ENCODE measurements around the gene ARHGEF7.

The ARHGEF7 gene

DNA sequence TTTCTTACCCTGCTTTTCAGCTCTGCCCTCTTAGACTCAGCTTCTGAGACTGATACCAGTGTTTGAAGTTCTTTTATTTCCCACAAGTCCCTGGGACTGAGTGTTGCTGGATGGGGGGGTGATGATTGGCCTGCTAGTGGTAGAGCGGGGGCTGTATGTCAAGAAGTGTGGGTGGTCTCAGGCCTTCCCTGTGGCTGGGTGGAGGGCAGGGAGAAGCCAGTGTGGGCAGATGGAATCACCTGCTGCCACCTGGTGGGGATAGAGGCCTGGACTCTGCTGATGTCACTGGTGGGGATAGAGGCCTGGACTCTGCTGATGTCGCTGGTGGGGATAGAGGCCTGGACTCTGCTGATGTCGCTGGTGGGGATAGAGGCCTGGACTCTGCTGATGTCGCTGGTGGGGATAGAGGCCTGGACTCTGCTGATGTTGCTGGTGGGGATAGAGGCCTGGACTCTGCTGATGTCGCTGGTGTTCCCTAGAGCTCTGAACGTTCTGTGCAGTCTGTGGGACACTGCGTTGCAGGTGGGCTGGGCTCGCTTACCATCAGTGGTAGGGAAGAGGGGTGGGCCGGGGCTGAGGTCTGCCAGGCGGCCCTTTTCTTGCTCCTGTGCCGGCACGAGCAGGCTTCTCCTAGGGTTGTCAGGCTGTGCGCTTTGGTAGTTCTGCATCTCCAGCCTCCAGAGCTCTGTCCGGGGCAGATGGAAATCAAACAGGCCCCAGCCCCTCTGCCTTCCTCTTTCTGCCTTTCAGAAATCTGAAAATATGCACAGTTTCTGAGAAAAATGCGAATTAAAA is 101.3 kb downstream of the ARHGEF7 start:
- peak in 7 of 51 donors; percentile 21 to 58 (median 44) for DNase-seq

DNA sequence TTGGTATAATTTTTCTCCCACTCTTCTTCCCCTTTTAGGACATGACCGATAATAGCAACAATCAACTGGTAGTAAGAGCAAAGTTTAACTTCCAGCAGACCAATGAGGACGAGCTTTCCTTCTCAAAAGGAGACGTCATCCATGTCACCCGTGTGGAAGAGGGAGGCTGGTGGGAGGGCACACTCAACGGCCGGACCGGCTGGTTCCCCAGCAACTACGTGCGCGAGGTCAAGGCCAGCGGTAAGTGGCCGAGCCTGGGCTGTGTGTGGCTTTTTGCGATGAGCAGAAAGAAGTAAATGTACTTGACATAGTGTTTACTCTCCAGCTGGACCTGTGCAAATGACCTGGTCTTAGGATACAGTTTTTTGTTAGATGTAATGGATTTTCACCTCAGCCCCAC is 102.5 kb downstream of the ARHGEF7 start:
- peak in 5 of 51 donors; percentile 31 to 43 (median 36) for DNase-seq

DNA sequence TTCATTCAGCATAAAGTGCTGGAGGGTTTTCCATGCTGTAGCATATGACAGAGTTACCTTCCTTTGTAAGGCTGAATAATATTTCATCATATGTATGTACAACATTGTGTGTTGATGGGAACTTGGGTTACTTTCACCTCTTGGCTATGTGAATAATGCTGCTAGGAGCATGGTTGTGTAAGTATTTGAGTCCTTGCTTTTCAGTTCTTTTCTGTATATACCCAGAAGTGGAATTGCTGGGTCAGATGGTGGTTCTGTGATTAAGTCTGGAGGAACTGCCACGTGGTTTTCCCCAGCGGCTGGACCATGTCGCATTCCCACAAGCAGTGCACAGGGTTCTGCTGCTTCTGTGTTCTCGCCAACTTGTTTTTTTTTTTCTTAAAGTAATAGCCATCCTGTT is 104.2 kb downstream of the ARHGEF7 start:
- DNase-seq = peak in 11 of 51 donors; percentile 15 to 57 (median 41)

DNA sequence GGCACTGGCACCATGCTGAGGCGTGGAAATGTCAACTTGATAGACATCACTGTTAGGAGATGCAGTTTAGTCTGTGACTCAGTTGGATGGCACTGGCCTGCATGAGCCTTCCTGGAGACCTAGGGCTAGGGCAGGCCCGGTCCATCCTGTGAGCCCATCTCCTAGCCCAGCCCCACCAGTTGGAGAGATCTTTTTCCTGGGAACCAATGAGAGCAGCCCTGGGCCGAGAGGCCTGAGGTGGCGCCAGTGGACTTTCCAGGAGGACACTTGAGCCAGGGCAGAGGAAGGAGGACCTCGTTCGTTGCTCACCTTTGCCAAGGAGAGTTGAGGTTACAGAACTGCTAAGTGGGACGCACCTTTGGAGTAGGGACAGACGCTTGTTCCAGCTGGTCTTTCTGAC is 104.8 kb downstream of the ARHGEF7 start:
- DNase-seq = no peak

DNA sequence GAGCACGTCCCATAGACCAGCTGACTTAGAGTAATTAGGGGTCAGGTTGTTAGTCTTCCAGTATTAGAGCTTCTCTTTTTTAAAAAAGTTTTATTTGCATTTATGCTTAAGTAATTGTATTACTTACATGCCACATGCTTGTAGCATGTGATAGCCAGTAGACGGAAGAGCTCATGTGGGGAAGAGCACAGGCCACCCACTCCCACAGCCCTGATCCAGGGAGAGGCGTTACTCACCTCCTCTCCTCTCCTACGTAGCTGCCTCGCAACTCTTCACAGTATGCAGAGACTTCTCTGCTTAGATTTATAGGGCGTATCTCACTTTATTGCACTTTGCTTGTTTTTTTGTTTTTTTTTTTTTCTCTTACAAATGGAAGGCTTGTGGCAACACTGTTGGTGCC is 110.1 kb downstream of the ARHGEF7 start:
- DNase-seq = no peak

DNA sequence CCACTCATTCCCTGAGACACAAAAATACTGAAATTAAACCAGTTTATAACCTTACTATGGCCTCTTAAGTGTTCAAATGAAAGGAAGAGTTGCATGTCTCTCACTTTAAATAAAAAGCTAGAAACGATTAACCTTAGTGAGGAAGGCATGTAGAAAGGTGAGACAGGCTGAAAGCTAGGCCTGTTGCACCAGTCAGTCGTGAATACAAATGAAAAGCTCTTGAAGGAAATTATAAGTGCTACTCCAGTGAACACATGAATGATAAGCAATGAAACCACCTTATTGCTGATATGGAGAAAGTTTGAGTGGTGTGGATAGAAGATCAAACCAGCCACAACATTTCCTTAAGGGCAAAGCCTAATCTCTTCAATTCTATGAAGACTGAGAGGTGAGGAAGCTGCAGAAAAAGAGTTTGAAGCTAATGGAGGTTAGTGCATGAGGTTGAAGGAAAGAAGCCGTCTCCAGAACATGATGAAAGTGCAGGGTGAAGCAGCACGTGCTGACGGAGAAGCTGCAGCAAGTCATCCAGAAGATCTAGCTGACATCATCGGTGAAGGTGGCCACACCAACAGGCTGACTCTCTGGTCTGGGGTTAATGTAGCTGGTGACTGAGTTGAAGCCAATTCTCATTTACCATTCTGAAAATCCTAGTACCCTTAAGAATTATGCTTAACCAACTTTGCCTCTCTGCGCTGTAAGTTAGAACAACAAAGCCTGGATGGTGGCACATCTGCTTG is 110.9 kb downstream of the ARHGEF7 start:
- no peak for DNase-seq

DNA sequence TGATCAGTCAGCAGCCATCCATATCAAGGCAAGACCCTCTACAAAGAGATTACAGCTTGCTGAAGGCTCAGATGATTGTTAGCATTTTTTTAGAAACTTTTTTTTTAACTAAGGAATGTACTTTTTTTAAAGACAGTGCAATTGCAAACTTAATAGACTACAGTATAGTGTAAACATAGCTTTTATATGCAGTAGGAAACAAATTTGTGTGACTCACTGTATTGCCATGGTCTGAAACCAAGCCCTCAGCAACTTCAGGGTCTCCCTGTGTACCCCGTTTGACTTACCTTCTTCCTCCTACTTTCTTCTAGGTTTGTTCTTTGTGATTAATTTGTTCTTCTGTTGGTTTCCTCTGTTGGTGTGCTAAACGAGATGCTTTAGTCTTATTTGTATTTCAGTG is 112.3 kb downstream of the ARHGEF7 start:
- no peak for DNase-seq

DNA sequence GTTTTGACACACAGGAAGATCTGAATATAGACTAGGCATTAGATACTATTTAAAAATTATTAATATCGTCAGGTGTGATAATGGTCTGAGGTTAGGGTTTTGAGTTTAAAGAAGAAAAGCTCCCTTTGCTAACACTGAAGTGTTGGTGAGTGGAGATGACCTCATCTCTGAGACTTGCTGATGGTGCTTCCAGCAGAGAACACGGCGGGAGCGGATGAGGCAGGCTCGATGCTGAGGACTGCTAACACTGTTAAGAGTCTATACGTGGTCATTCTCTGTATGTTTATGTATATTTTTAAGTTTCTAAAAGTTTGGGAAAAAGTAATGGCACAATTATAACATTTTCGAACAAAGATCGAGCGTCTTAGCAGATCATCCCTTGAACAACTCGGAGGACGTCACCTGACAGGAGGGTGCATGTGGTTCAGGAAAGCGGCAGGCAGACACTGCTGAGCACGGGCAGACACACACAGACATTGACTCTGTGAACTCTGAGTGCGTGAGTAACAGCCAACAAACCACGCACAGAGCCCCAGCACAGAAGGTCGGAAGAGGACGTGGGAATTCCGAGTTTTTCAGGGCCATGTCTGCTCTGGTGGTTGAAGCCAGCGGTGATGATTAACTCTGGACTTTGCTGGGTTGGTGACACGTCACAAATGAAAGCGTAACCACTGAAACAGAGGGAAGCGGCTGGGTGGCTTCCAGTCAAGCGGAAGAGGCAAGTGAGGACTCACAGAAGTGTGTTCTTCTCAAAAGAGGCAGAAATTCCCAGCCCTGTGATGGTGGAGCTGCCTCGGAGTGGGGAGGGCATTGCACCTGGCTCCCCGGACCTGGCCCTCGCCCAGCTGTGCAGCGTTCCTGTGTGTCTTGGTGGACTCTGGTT is 113.4 kb downstream of the ARHGEF7 start:
- DNase-seq = no peak

DNA sequence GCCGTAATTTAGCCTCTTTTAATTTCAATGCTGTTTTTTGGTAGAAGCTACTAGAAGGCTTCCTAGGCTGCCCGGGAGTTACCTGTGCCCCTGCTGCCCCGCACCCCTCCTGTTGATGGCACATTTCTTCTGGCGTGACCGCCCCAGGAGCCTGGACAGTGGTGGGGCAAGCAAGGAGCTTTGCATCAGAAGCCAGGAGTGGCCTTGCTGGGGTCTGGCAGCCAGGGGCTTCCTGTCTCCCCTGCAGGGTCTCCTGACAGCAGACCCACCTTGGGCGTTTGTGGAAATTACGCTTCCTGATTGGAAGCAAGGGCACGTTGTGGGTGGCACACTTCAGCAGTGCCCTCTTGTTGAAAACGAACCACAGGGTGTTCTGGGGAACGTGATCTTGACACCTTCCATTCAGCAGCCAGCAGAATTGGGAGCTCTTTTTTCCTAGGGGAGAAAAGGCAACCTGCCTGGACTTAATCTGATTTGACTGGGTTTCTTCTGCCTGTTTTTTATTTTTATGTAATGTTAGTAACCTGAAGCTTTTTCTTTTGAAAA is 115.3 kb downstream of the ARHGEF7 start:
- no peak for DNase-seq

DNA sequence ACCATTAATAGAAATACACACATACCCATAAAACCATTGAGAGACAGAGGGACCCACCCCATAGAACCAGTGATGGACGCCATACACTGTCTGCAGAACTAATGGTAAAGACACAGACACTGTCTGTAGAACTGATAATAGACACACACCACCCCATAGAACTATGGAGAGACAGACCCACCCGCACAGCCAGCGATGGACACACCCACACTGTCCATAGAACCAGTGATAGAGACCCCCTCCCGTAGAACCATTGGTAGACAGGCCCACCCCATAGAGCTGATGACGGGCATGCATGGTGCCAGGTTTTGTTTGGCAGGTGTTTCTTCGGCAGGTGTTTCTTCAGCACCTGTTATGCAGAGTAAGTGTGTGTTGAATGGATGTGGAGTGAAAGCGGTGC is 117.1 kb downstream of the ARHGEF7 start:
- no peak for DNase-seq

DNA sequence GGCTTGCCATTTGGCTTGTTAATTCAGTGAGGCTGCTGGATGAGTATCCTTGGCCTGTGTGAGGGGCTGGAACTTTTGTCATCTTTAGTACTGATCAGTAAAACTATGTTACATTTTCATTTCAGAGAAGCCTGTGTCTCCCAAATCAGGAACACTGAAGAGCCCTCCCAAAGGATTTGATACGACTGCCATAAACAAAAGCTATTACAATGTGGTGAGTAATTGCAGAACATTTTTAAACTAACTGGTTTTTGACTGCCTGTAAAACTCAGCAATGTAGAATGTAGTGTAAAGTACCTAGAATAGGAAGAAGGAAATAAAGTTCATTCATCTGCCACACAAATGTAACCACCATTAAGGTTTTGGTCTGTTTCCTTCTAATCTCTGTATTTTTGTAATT is 118.0 kb downstream of the ARHGEF7 start:
- DNase-seq = no peak

DNA sequence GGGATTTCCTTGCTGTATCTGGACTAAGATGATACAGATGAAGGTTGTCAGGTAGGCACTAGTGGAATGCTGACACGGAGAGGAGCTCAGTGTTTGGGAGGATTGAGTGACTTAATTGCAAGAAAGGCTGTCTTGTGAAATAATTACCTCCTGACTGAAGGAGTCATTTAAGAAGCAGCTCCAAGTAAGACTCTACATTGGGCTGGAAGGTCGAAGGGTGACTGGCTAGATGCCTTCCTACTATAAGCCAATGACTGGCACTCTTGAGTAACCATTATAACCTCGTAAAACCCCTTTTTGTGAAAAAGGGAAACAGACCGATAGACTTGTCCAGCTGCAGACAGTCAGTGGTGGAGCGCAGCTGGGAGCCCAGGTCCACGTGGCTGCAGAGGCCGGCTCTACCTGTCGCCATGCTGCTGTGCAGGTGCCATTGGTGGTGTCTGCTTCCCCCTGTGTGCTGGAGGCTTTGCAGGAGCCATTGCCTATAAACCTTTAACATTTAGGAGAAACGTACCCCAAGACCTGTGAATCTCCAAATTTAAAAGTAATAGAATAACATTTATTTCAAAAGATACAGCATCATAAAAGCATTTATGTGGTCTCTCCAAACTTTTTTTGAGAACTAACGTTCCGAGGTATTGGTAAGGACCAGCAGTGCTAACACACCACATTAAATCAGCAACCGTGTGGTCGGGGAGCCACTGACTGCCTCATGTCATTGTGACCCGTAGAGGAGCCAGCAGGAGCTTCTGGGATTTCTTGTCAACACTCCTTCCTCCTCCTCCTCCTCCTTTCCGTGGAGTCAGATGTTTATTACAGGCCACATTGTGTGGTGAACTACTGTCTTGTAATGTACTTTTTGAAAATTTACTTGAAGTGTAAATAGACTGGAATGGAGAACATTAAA is 124.9 kb downstream of the ARHGEF7 start:
- DNase-seq = peak in 2 of 51 donors; percentile 25 to 52

DNA sequence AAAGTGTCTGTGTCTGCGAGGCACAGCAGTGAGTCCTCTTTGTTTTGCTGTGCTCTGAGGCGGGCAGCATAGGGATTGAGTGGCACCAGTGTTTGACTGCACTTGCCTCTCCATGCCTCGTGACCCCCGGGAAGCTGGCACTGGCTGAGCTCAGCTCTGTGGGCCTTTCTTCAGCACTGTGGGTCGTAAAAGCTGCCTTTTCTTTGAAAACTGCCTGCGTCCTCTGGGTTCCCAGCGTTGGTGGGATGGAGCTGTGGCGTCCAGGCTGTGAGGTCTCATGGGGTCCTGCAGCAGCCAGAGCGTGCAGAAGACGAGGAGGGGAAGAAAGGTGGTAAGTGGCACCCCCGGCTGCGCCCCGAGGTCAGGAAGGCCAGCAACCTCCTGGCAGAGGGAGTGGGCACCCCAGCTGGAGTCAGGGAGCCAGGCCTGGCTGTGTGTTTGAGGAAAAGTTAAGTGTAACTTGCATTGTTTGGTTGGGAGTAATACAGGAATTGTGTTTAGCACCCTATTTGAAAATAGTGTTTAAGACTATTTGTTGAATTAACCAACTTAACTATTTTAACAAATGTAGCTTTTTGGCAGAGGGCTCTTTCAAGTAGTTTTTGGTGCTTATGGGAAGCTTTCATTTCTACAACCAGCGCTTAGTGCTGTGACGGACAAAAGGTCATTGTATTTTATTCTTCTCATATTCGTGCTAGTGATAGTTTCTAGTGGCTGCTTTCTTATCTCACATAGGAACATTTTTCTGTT is 126.1 kb downstream of the ARHGEF7 start:
- DNase-seq = peak in 49 of 51 donors; percentile 30 to 97 (median 82)

DNA sequence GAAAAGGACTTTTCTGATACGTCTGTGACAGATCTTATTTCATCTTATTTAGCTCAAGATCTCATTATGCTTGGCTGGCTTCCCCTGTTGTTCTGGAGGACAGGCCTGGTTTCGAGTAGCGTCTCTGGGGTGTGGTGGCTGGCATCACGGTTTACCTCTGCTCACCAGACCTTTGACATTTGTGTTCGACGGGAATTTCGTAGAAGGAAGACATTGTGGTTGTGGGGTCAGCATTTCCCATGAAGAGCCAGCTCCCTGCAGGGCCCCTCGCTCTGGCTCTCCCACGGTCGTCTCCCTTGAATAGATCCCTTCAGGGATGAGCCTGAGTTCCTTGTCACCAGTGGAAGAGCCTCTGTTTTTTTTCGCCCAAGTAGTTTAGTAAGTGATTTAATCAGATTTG is 126.8 kb downstream of the ARHGEF7 start:
- DNase-seq = peak in 1 of 51 donors; percentile 61

DNA sequence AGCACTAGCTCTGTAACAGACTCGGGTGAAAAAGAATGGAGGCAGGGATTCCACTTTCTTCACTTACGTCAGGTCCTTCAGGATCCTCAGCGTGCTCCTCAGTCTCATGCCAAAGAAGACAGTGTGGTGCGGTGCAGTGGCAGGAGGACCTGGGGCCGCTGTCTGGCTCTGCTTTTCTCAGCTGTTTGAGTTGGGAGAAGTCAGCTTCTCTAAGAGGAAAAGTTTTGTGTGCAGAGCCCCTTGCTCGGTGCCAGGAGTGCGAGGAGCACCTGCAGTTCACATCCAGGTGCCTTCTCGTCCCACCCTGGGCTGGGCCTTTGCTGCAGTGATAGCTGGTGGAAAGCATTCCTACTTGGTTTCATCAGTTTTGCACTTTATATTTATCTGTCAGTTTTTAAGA is 127.5 kb downstream of the ARHGEF7 start:
- DNase-seq = no peak

DNA sequence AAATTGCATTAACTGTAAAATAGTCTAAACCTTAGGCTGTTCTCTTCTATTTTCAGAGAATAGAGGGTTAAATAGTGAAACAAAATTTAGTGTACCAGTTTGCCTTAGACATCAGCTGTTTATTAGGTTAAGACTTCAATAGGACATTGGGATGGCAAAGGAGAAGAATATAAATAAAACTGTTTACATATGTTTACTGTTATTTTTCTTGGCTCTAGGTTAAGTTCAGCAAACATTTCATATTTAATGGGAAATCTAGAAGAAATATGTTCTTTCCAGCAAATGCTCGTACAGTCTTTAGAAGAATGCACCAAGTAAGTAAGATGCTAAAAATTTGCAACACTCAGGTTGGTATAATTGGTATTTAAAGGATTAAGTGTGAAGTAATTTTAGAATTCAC is 128.9 kb downstream of the ARHGEF7 start:
- DNase-seq = no peak

DNA sequence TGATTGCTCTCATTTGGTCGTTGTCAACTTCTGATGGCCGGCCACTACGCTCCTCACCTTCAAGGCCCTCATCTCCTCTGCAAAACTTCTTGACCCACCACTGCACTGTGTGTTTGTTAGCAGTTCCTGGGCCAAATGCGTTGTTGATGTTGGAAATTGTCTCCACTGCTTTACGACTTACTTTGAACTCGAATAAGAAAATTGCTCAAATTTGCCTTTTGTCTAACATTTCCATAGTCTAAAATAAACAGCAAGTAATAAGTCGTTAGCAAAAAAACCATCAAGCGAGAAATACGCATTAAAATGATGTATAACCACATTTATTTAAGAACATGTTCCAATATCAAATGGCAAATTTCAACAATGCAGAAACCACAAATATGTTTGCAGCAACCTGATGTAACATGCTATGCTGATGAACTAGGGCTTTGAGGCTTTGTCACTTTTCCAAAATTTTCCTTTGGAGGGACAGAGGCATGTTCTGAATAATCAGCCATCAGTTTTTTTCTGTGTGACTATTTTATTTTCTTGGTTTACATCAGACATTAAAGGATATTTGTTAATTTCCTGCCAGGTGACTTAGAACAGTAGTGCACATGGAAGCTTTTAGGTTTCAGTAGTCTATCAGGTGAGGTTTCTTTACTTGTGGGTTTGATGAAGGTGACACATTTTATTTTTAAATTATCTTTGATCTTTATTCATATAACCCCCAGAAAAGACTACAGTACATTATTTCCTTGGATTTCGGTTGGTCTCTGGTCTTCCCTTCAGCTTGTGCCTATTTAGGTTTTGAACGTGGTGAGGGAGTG is 130.7 kb downstream of the ARHGEF7 start:
- no peak for DNase-seq

DNA sequence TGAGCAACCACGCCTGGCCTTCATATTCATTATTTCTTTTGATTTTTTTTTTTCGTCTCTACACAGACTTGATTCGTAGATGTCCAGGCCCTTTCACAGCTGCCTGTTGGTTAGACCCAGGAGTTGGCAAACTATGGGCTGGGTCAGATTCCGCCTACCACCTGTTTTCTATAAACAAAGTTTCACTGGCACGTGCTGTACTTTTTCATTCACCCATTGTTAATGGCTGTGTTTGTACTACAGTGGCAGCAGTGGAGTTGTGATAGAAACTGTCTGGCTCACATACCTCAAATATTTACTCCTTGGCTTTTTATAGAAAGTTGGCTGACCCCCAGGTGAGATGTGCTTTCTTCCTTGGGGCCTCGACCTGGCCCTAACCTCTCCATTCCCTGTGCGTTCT is 132.4 kb downstream of the ARHGEF7 start:
- no peak for DNase-seq

DNA sequence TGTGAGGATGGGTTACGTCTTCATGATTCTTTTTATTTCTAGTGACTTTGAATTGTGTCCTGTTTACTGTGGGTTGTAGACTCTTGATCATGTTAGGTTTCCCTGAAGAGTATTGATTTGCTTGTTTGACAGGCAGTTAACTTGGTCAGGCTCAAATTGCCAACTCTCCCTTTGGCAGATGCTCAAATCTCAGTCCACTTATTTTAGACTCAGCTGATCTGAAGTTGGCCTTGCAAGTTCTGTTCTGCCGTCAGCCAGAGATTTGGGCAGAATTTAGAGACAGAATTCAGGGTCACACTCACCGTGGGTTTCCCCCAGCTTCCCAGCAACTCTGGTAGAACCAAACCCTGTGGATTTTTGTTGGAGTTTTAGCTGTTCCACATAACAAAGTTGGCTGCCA is 133.7 kb downstream of the ARHGEF7 start:
- no peak for DNase-seq

All from hypothalamus (tissue), 51 donors.